ENCODE data around the gene CUL7.

The CUL7 gene

GRCh38 chr6:43070028-43070632 is 16.5 kb upstream of the CUL7 start:
- peak; percentile 78 to 88 for DNase-seq (ENCODE audit: low read depth in 2 of 2)
- peak; percentile 64 for TF ChIP-seq CTCF (IDR thresholded peaks at IDR 0.05; ENCODE audit: low read depth, low read length)
- no peak overlapping the region for H3K4me3 ChIP-seq (replicated peaks in 1 of 2; ENCODE audit: low read depth in 2 of 2, low read length in 2 of 2)

DNA sequence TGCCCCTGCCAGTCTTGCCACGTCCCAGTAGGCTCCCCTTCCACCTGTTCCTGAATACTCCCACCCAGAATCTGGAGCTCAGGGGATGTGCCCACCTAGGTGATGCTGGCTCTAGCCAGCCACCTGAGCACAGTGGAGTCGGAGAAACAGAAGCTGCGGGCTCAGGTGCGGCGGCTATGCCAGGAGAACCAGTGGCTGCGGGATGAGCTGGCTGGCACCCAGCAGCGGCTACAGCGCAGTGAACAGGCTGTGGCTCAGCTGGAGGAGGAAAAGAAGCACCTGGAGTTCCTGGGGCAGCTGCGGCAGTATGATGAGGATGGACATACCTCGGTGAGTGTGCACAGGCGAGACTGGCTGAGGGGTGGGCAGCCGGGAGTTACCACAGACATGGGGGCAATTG is 9.2 kb upstream of the CUL7 start:
- DNase-seq (ENCODE audit: low read depth in 2 of 2) = no peak
- TF ChIP-seq CTCF (IDR thresholded peaks at IDR 0.05; ENCODE audit: low read depth, low read length) = no peak
- no peak overlapping the region for H3K4me3 ChIP-seq (replicated peaks in 1 of 2; ENCODE audit: low read depth in 2 of 2, low read length in 2 of 2)

- DNase-seq (ENCODE audit: low read depth in 2 of 2) = no peak
- TF ChIP-seq CTCF (IDR thresholded peaks at IDR 0.05; ENCODE audit: low read depth, low read length) = no peak
- no peak overlapping the region for H3K4me3 ChIP-seq (replicated peaks in 1 of 2; ENCODE audit: low read depth in 2 of 2, low read length in 2 of 2)
Observed at GRCh38 chr6:43061861-43062260, 8.2 kb upstream of the CUL7 start.

DNA sequence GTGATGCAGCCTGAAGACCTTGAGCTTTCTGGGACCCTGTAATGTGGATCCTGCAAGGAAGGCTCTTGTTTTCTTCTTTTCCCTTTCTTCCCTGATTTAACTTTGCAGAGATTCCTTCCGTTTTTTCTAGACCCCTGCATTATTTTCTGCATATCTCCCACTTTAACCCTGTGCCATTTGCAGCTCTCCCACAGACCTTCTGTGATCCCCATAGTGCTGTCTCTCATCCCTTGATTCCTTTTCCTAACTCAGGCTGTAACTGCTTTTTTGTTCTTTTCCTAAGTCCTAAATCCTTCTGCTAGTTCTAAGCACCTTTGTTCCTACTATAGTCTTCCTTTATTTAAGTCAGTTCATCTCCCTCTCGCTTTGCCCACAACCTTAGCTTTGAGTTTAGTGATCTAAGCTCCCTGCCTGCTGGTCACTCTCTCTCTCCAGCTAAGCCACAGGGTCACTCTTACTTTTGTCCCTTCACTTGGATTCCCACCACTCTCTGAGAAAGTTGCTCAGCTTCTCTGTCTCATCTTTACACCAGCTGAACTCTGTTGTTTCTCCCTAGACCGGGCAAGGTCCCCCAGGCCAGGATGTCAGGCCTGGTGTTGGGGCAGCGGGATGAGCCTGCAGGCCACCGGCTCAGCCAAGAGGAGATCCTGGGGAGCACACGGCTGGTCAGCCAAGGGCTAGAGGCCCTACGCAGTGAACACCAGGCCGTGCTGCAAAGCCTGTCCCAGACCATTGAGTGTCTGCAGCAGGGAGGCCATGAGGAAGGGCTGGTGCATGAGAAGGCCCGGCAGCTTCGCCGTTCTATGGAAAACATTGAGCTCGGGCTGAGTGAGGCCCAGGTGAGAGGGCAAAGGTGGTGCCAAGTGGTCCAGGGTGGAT is 7.3 kb upstream of the CUL7 start:
- H3K4me3 ChIP-seq (replicated peaks in 1 of 2; ENCODE audit: low read depth in 2 of 2, low read length in 2 of 2) = no peak overlapping the region
- no peak for TF ChIP-seq CTCF (IDR thresholded peaks at IDR 0.05; ENCODE audit: low read depth, low read length)
- DNase-seq (ENCODE audit: low read depth in 2 of 2) = no peak

DNA sequence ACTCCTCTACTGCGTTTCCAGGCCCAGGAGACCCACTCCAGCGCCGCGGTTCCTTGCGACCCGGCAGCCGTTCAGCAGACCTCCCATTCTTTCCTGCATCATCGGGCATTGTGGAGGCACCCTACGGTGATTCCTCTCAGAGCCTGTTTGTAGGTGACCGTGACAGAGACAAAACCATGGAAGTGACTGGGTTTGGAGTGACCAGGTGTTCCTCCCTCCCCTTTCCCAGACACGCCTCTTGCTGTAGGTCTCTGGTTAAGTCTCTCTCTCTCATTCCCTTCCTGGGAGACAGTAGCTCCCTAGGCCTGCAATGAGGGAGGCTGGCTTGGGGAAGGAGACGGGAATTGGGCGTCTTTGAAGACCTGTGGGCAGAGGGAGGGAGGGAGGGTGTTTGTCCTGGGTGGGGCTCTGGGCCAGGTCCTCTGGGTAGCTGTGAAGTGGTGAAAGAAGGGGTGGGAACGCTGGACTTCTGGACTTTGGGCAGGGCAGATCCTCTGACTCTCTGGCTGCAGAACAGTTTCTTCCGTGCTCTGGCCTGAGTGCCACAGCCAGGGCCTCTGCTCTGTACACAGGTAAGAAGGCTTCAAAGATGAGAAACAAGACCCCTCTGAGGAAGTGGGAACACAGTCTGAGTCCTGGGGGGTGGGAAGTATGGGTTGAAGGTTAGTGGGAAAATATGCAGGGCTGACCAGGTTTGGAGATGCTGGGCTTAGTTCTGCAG is 6.5 kb upstream of the CUL7 start:
- peak overlapping the region; percentile 78 to 99 for H3K4me3 ChIP-seq (replicated peaks in 1 of 2; ENCODE audit: low read depth in 2 of 2, low read length in 2 of 2)
- no peak for TF ChIP-seq CTCF (IDR thresholded peaks at IDR 0.05; ENCODE audit: low read depth, low read length)
- DNase-seq (ENCODE audit: low read depth in 2 of 2) = no peak

DNA sequence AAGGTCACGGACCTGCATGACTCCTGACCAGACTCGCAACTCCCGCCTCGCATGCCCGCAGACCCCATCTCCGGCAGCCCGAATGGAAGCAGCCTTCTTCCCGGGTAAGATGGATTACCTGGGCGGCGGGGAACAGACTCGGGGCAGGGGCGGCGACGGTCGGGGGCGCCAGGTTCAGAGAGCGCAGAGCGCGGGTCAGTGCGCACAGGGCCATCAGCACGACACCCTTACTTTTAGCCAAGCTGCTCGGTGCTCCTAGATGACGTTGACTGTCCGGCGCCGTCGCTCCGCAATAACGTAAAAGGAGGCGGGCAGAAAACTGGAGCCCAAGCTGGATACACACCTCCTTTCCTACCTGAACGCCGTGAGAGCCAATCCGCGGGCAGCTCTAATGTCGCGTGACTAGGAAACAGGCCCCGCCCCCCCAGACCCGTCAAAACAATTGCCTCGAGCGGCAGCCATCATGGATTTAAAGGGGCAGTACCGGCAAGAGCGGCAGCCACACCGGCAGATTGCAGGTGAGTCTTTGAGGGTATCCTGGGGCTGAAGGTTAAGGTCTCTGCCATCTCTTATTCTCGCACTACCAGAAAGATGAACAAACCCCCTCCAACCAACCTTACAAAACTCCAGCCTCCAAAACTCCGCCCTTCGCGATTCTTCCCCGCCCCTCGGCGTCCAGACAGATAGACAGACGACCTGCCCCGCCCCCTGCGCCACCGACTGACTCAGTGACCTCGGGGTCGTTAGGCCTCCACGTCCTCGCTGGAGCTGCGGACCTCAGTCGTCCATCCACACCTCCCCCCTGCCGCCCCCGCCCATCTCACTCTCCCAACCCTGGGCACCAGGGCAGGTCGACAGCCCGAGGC is 5.8 kb upstream of the CUL7 start, which contains the start of the genes KLC4 and MRPL2:
Gene KLC4, plus strand, starts transcription at position 464 of the 866 bp plus-strand sequence. CDS start 1,705 bp downstream, outside the sequence.
Gene MRPL2, minus strand, starts transcription at position 267 of the 866 bp plus-strand sequence. Its CDS starts 53 bp downstream, at position 214.
- peak within 1 kb of the TSS; percentile 91 to 99 for H3K4me3 ChIP-seq (replicated peaks in 1 of 2; ENCODE audit: low read depth in 2 of 2, low read length in 2 of 2)
- no peak for TF ChIP-seq CTCF (IDR thresholded peaks at IDR 0.05; ENCODE audit: low read depth, low read length)
- DNase-seq (ENCODE audit: low read depth in 2 of 2) = peak; percentile 98 to 99

All from cardiac fibroblast (primary cell).